GM18526 (cell line): ENCODE results near the gene ZBTB25.

ENCODE experiments used
- POLR2A ChIP-seq: IDR thresholded peaks from 3 replicates; pipeline ENCODE4 v1.6.1; 2011; ENCODE audit not compliant: insufficient read length; ENCODE audit errors: extremely low read depth

The ZBTB25 gene

GRCh38 chr14:64502887-64503433 is 678 bp downstream of the ZBTB25 start:
- TF ChIP-seq POLR2A, result no peak

- no peak for TF ChIP-seq POLR2A
These were observed 1.2 kb downstream of the ZBTB25 start for GRCh38 chr14:64502456-64502855.

- TF ChIP-seq POLR2A, result no peak
These were observed 2.0 kb downstream of the ZBTB25 start for GRCh38 chr14:64501411-64502171.

GRCh38 chr14:64500088-64500487 is 3.5 kb downstream of the ZBTB25 start:
- TF ChIP-seq POLR2A, result no peak

GRCh38 chr14:64496764-64497163 is 6.9 kb downstream of the ZBTB25 start:
- no peak for TF ChIP-seq POLR2A

GRCh38 chr14:64495252-64495651 is 8.4 kb downstream of the ZBTB25 start:
- no peak for TF ChIP-seq POLR2A

GRCh38 chr14:64493455-64493854 is 10.2 kb downstream of the ZBTB25 start:
- no peak for TF ChIP-seq POLR2A

GRCh38 chr14:64491637-64492036 is 12.0 kb downstream of the ZBTB25 start:
- TF ChIP-seq POLR2A, result no peak

- no peak for TF ChIP-seq POLR2A
These were observed 15.0 kb downstream of the ZBTB25 start for GRCh38 chr14:64488590-64489099.

- TF ChIP-seq POLR2A, result no peak
These were observed 24.9 kb downstream of the ZBTB25 start for GRCh38 chr14:64478634-64479250.

GRCh38 chr14:64476438-64476837 is 27.2 kb downstream of the ZBTB25 start:
- TF ChIP-seq POLR2A, result no peak

- no peak for TF ChIP-seq POLR2A
These were observed 27.9 kb downstream of the ZBTB25 start for GRCh38 chr14:64475585-64476273.

GRCh38 chr14:64474698-64475097 is 28.9 kb downstream of the ZBTB25 start:
- TF ChIP-seq POLR2A, result no peak

- TF ChIP-seq POLR2A, result no peak
These were observed 29.6 kb downstream of the ZBTB25 start for GRCh38 chr14:64474041-64474440.

GRCh38 chr14:64468451-64468850 is 35.2 kb downstream of the ZBTB25 start:
- TF ChIP-seq POLR2A, result no peak

- no peak for TF ChIP-seq POLR2A
These were observed 36.1 kb downstream of the ZBTB25 start for GRCh38 chr14:64467566-64467965.

- no peak for TF ChIP-seq POLR2A
These were observed 36.5 kb downstream of the ZBTB25 start for GRCh38 chr14:64467101-64467500.
